Esophagus squamous epithelium (tissue), 4 donors: ENCODE measurements around the gene TMEM63A.

ENCODE experiments used
- POLR2A ChIP-seq, 4 donors: fragments of 450-650 bp; IDR thresholded peaks; one replicate each; pipeline ENCODE4 v1.6.1; 2017; ENCODE audit warnings: antibody characterized with exemption in 4 of 4, mild to moderate bottlenecking in 4 of 4, moderate library complexity in 3 of 4
- TF ChIP-seq, protein P1 (sequence below), 6 experiments: fragments of 450-650 bp in 4 of 6; fragments of 200-600 bp in 2 of 6; sonication (generic) in 2 of 6; IDR thresholded peaks; one replicate each; pipeline ENCODE4 v1.5.1; 2016 to 2019; ENCODE audit warnings: antibody characterized with exemption in 6 of 6, mild to moderate bottlenecking in 4 of 6, moderate library complexity in 4 of 6

DNA sequence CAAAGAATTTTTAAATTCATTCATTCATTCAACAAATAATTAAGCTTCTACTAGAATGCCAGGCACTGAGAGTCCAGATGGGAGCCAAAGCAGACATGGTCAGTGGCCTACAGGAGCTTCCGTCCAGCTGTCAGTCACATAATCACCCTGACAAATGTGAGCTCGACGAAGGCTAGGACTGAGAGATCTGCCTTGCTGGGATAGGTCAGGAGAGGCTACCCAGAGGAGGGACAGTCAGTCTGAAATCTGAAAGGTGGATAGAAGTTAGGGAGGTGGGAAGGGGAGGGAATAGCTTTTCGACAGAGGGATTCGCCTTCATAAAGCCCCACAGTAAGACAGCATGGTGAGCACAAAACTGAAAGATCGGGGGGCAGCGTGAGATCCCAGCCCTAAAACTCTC is 64.0 kb downstream of the TMEM63A start:
- TF ChIP-seq, protein P1, sequence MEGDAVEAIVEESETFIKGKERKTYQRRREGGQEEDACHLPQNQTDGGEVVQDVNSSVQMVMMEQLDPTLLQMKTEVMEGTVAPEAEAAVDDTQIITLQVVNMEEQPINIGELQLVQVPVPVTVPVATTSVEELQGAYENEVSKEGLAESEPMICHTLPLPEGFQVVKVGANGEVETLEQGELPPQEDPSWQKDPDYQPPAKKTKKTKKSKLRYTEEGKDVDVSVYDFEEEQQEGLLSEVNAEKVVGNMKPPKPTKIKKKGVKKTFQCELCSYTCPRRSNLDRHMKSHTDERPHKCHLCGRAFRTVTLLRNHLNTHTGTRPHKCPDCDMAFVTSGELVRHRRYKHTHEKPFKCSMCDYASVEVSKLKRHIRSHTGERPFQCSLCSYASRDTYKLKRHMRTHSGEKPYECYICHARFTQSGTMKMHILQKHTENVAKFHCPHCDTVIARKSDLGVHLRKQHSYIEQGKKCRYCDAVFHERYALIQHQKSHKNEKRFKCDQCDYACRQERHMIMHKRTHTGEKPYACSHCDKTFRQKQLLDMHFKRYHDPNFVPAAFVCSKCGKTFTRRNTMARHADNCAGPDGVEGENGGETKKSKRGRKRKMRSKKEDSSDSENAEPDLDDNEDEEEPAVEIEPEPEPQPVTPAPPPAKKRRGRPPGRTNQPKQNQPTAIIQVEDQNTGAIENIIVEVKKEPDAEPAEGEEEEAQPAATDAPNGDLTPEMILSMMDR (IDR thresholded peaks at IDR 0.05): no peak
- TF ChIP-seq POLR2A (IDR thresholded peaks at IDR 0.05): no peak
